Measurements from ENCODE around the gene KIAA1217. TPM values are rescaled to one million over a fixed set of nuclear protein-coding genes. Genes with fewer than 3 reads are reported as not detected.

The KIAA1217 gene
- polyA plus RNA-seq, 3 donors: 86.2 to 112 (median 93.4) TPM

- no peak for DNase-seq (ENCODE audit: extremely low read depth in 1 of 11, low read depth in 9 of 11, low spot score in 4 of 11)
These were observed 54.1 kb downstream of the KIAA1217 start for GRCh38 chr10:24262929-24263590.

- DNase-seq (ENCODE audit: extremely low read depth in 1 of 11, low read depth in 9 of 11, low spot score in 4 of 11): no peak
These were observed 60.5 kb downstream of the KIAA1217 start for GRCh38 chr10:24269476-24269875.

GRCh38 chr10:24272374-24272773 is 63.4 kb downstream of the KIAA1217 start:
- no peak for DNase-seq (ENCODE audit: extremely low read depth in 1 of 11, low read depth in 9 of 11, low spot score in 4 of 11)

GRCh38 chr10:24277277-24277676 is 68.3 kb downstream of the KIAA1217 start:
- no peak for DNase-seq (ENCODE audit: extremely low read depth in 1 of 11, low read depth in 9 of 11, low spot score in 4 of 11)

- no peak for DNase-seq (ENCODE audit: extremely low read depth in 1 of 11, low read depth in 9 of 11, low spot score in 4 of 11)
These were observed 68.8 kb downstream of the KIAA1217 start for GRCh38 chr10:24277771-24278170.

GRCh38 chr10:24278176-24278889 is 69.4 kb downstream of the KIAA1217 start:
- DNase-seq (ENCODE audit: extremely low read depth in 1 of 11, low read depth in 9 of 11, low spot score in 4 of 11): no peak

- DNase-seq (ENCODE audit: extremely low read depth in 1 of 11, low read depth in 9 of 11, low spot score in 4 of 11): no peak
These were observed 70.2 kb downstream of the KIAA1217 start for GRCh38 chr10:24279166-24279565.

GRCh38 chr10:24287559-24288195 is 78.7 kb downstream of the KIAA1217 start:
- no peak for DNase-seq (ENCODE audit: extremely low read depth in 1 of 11, low read depth in 9 of 11, low spot score in 4 of 11)

GRCh38 chr10:24288581-24288980 is 79.6 kb downstream of the KIAA1217 start:
- no peak for DNase-seq (ENCODE audit: extremely low read depth in 1 of 11, low read depth in 9 of 11, low spot score in 4 of 11)

- DNase-seq (ENCODE audit: extremely low read depth in 1 of 11, low read depth in 9 of 11, low spot score in 4 of 11): no peak
These were observed 80.3 kb downstream of the KIAA1217 start for GRCh38 chr10:24289235-24289634.

- DNase-seq (ENCODE audit: extremely low read depth in 1 of 11, low read depth in 9 of 11, low spot score in 4 of 11): no peak
These were observed 83.7 kb downstream of the KIAA1217 start for GRCh38 chr10:24292304-24293293.

- no peak for DNase-seq (ENCODE audit: extremely low read depth in 1 of 11, low read depth in 9 of 11, low spot score in 4 of 11)
These were observed 90.8 kb downstream of the KIAA1217 start for GRCh38 chr10:24299578-24300260.

- DNase-seq (ENCODE audit: extremely low read depth in 1 of 11, low read depth in 9 of 11, low spot score in 4 of 11): no peak
These were observed 94.8 kb downstream of the KIAA1217 start for GRCh38 chr10:24303522-24304310.

GRCh38 chr10:24305551-24306506 is 96.9 kb downstream of the KIAA1217 start:
- DNase-seq (ENCODE audit: extremely low read depth in 1 of 11, low read depth in 9 of 11, low spot score in 4 of 11): no peak

GRCh38 chr10:24306507-24306875 is 97.6 kb downstream of the KIAA1217 start:
- no peak for DNase-seq (ENCODE audit: extremely low read depth in 1 of 11, low read depth in 9 of 11, low spot score in 4 of 11)

GRCh38 chr10:24307116-24307515 is 98.2 kb downstream of the KIAA1217 start:
- DNase-seq (ENCODE audit: extremely low read depth in 1 of 11, low read depth in 9 of 11, low spot score in 4 of 11): no peak

Data from renal cortex interstitium (tissue), 11 donors.